ENCODE measurements around the gene SRPRB.

SRPRB gene

GRCh38 chr3:133812872-133813271 is 7.3 kb downstream of the SRPRB start:
- no peak for DNase-seq
- intact Hi-C loops (cut with DNase I; ENCODE audit: low total_unique reads), result no loop called here
- Histone ChIP-seq H3K36me3 (peaks cover 41 to 81% (median 41%) of the 10 kb centered on the region in 3 donors), H3K4me1 (no peaks in the 10 kb centered on the region), H3K4me3 (no peak overlapping the region), H3K9me3 (no peaks in the 10 kb centered on the region), H3K27me3 (no peaks in the 10 kb centered on the region), H3K27ac (no peak overlapping the region)
- no peak for TF ChIP-seq CTCF (IDR thresholded peaks at IDR 0.05)

- intact Hi-C loops (cut with DNase I; ENCODE audit: low total_unique reads), result no loop called here
- H3K4me1 ChIP-seq, result no peaks in the 10 kb centered on the region
- H3K27ac ChIP-seq, result no peak overlapping the region
- H3K4me3 ChIP-seq, result no peak overlapping the region
- no peaks in the 10 kb centered on the region for H3K27me3 ChIP-seq
- TF ChIP-seq CTCF (IDR thresholded peaks at IDR 0.05), result no peak
- no peak for DNase-seq
- peaks cover 55 to 81% (median 58%) of the 10 kb centered on the region in 3 donors for H3K36me3 ChIP-seq
- no peaks in the 10 kb centered on the region for H3K9me3 ChIP-seq
Measured at GRCh38 chr3:133815386-133815785, 9.8 kb downstream of the SRPRB start.

- Histone ChIP-seq H3K4me3 (no peak overlapping the region), H3K36me3 (peaks cover 53 to 86% (median 68%) of the 10 kb centered on the region in 3 donors), H3K4me1 (peaks cover 0 to 6% (median 3%) of the 10 kb centered on the region in 4 donors), H3K27me3 (no peaks in the 10 kb centered on the region), H3K9me3 (no peaks in the 10 kb centered on the region), H3K27ac (no peak overlapping the region)
- intact Hi-C loops (cut with DNase I; ENCODE audit: low total_unique reads), result loop anchor here (5.0 kb wide), 1 partner anchor 107 kb away; no protein-coding TSS in a partner anchor
- no peak for DNase-seq
- no peak for TF ChIP-seq CTCF (IDR thresholded peaks at IDR 0.05)
Measured at GRCh38 chr3:133820129-133820528, 14.5 kb downstream of the SRPRB start.

- TF ChIP-seq CTCF (IDR thresholded peaks at IDR 0.05), result no peak
- H3K4me3 ChIP-seq, result no peak overlapping the region
- H3K9me3 ChIP-seq, result no peaks in the 10 kb centered on the region
- intact Hi-C loops (cut with DNase I; ENCODE audit: low total_unique reads), result loop anchor here (5.0 kb wide), 1 partner anchor 106 kb away; no protein-coding TSS in a partner anchor
- DNase-seq, result no peak
- H3K27me3 ChIP-seq, result no peaks in the 10 kb centered on the region
- H3K4me1 ChIP-seq, result peaks cover 0 to 6% (median 3%) of the 10 kb centered on the region in 4 donors
- H3K27ac ChIP-seq, result no peak overlapping the region
- peaks cover 45 to 82% (median 60%) of the 10 kb centered on the region in 3 donors for H3K36me3 ChIP-seq
Measured at GRCh38 chr3:133820889-133821675, 15.5 kb downstream of the SRPRB start.

GRCh38 chr3:133821767-133822638 is 16.4 kb downstream of the SRPRB start:
- no peak for TF ChIP-seq CTCF (IDR thresholded peaks at IDR 0.05)
- peaks cover 0 to 6% (median 3%) of the 10 kb centered on the region in 4 donors for H3K4me1 ChIP-seq
- no peak overlapping the region for H3K4me3 ChIP-seq
- peaks cover 36 to 73% (median 54%) of the 10 kb centered on the region in 3 donors for H3K36me3 ChIP-seq
- peak; percentile 54 to 71 for DNase-seq
- intact Hi-C loops (cut with DNase I; ENCODE audit: low total_unique reads), result loop anchor here (5.0 kb wide), 1 partner anchor 105 kb away; no protein-coding TSS in a partner anchor
- no peak overlapping the region for H3K27ac ChIP-seq
- H3K27me3 ChIP-seq, result no peaks in the 10 kb centered on the region
- no peaks in the 10 kb centered on the region for H3K9me3 ChIP-seq
